ENCODE data around the gene USP47.
"Not testable (repeated sequence)": the region's sequence is repeated elsewhere in the genome, so short reads cannot be mapped to it uniquely, and the experiment has no call there.

The USP47 gene

DNA sequence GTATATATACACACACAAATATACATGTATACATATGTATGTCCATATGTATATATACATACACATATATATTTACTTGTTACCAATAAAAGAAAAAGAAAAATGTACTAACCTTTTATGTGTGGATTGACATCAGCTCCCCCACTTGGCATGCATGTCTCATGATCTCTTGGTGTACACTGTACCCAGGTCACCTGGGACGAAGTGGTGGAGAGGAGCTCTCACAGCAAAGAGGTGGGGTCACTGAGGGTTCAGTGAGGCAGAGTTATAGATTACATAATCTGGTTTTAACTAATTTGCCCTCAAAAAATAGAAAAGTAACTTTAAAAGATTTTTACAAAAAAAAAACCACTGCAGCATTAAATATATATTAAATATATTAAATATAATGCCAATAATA, 15.5 kb upstream of the USP47 start:
- DNase-seq = no peak

DNA sequence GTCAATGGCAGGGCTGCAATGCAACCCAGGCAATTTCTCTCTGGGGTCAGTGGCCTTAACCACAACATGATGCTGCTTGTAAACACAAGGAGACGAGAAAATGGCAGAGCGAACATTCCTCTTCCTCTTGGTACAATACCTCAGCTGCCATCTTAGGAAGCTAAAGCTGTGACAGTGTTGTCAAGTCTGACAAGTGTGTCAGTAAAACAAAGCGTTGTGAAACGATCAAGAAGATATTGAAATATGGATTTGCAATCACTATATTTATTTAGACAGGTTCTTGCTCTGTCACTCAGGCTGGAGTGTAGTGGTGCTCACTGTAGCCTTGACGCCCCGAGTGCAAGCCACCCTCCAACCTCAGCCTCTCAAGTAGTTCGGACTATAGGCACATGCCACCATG, 14.5 kb upstream of the USP47 start:
- DNase-seq = no peak

DNA sequence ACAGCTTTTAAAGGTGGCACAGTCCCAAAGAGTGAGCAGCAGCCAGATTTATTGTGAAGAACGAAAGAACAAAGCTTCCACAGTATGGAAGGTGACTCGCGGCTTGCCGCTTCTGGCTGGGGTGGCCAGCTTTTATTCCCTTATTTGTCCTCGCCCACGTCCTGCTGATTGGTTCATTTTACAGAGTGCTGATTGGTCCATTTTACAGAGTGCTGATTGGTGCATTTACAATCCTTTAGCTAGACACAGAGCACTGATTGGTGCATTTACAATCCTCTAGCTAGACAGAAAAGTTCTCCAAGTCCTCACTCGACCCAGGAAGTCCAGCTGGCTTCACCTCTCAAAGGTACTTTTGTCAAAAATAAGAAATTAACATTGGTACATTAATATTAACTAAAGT, 10.4 kb upstream of the USP47 start:
- not testable (repeated sequence) for DNase-seq

DNA sequence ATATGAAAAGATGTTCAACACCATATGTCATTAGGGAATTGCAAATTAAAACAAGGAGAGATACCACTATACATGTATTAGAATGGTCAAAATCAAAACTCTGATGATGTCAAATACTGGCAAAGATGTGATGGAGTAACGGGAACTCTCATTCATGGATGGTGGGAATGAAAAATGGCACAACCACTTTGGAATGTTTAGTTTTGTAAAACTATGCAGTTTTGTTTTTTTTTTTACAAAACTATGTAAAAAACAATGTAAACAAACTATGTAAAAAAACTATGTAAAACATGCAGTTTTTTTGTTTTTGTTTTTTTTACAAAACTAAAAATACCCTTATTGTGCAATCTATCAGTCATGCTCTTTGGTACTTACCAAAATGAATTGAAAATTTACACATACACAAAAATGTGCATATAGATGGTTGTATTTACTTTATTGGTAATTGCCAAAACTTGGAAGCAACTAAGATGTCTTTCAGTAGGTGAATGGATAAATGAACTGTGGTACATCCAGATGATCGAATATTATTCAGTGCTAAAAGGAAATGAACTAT, 5.0 kb upstream of the USP47 start:
- DNase-seq = no peak

DNA sequence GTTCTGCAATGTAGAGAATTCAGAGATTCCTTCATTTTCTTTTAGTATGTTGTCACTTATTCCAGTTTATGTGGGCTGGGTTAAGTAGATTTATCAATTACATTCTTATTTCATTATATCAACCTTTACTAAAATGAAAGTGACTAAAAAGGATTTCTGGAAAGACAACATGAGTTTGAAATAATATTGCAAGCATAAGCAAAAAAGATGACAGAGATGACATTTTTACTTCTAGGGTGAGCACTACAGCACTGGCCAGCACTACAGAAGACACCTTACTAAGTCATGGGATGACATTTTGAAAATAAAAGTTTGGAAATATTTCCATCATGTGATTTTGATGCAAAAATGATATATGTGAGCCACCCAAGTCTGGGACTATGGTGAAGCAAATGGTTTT, 2.1 kb upstream of the USP47 start:
- DNase-seq = no peak

DNA sequence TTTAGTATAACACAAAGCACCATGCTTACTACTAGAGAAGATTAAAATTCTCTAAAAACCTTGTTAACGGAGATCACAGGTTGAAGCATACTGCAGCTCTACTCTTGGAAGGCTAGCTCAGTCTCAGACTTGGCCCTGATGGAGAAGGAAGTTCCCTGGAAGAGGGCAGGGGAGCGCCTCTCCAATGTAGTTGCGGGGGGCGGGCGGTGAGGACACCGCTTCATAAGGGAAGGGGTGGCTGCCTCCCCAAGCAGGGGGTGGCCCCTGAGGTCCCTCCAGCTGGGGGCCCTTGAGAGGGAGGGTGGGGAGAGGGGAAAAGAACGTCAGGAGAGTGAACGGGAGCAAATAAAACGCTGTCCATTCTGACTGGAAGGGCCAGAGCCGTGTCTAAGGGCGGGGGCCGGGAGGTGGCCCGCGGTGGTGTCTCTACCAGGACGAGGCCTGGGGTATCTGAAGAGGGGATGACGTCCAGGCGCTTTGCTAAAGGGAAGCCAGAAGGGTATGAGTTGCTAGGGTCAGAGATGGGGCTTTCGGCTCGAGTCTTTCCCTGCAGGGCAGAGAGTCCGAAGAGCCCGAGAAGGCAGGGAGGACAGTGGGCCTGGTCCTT, 553 bp upstream of the USP47 start:
- DNase-seq = no peak

DNA sequence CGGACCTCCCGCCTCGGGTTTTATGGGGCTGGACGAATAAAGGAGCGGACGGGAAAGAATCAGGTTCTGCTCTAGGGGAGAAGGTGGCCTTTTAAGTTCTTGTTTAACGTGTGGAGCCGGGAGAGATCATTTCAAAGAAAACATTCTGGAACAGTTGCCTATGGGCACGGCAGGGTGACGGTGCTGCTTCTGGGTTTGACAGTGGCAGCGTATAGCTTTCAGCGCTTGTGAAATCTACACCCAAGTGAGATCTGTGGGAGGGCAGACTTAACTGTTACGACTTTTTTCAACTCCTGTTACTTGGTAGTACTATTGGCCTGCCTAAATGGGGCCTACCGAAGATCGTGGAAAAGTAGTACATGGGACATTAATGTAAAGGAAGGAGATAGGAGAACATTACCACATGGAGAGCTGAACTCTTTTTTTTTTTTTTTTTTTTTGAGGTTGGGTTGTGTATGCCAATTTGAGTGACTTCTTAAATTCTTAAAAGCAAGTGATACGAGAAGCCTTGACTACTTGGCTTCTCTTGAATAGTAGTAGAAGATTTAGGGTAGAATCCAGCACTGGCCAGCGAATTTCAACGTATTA, 743 bp downstream of the USP47 start:
- DNase-seq = no peak

DNA sequence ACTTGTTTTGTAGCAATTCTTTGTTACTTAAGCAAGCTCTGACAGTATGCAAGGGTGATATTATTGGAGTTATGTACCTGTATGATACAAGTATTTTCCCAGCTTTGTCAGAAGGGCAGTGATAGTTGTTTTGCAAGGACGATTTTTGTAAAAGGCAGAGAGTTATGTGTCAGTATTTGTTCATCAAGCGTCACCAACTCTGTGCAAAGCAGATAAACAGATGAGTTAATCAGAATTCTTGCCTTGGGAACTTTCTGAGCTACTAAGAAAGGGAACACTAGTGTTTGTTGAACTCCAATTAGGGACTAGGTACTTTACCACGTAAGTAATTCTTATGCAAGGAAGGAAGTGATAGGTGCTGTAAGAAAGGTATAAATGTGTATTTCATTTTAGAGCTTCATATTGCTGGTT, 1.4 kb downstream of the USP47 start:
- DNase-seq = peak; percentile 16

DNA sequence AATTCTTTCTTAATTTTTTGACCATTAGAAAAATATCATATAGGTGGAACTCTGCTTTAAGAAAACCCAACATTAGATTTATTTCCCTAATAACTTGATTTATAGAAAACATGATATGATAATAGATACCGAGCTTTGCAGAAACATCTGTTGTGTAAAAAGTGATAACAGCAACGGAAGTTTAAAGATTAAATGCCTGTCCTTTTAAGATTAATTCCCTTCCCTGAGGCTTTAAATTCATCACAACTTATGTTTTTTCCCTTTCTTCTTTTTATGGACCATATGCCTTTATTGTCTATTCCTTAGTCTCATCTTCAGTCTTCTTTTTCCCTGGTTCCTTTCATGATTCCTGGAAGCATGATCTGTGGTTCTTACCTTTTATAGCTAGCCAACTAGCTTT, 1.9 kb downstream of the USP47 start:
- no peak for DNase-seq

DNA sequence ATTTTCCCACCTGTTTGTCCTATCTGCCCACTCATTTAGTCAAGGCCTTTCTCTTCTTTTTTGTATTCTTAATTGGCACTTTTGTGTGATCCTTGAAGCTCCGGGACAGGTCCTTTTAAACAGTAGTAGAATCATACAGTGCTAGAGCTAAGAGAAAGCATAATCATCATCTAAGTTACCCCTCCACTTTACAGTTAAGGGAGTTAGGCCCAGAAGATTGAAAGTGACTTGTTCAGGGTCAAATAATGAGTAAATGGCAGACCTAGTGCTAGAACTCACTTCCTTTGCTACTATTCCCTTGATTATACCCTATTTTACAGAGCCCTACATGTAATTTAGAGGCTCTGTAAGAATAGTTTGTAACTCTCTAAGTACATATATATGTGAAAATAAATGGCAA, 2.5 kb downstream of the USP47 start:
- no peak for DNase-seq

DNA sequence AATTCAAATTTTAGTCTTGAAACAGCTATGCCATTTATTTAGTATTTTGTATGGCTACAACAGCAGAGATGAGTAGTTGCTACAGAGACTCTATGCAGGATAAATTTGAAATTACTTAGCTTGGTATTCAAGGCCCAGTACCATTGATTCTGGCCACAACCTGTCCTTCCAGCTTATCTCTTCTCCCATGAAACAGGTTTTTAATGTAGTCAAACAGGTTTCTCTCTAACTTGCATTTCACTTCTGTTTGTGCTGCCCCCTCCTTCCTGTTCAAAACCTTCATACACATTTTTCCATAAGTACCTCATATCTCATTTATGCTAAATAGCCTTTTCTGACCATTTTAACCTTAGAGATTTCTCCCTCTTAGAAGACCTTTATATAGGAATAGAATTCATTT, 3.3 kb downstream of the USP47 start:
- no peak for DNase-seq

DNA sequence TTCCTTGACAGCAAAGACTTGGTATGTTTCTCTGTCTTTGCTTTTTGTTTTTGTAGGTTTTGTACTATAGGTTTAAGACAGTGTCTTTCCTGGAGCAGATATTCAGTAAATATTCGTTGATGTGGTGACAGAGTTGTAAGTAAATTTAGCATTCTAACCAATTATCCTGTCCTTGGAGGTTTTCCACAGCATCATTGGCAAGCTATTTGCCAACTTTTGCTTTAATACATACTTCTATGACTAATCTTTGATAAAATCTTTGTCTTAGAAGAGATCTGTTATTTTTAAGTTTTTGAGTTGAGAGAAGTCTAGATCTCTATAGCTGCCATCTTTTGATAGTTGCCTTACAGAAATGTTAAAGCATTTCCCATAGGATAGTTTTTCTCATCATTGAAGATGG, 3.8 kb downstream of the USP47 start:
- DNase-seq = no peak

DNA sequence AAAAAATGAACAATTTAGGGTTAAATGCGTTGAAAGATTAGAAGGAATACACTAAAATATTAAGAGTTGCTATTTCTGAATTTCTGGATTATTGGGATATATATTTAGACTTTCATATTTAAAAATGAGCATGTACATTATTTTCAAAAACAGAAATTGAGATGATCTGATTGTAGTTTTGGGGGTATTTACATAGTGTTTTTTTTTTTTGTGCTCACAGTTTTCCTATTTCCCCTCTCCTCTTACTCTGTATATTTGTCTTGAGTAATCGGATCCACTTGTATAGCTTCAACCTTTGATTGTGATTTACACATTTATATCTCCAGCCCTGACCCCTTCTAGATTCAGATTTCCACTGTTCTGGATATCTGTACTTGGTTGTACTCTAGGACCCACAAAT, 5.3 kb downstream of the USP47 start:
- DNase-seq = no peak

DNA sequence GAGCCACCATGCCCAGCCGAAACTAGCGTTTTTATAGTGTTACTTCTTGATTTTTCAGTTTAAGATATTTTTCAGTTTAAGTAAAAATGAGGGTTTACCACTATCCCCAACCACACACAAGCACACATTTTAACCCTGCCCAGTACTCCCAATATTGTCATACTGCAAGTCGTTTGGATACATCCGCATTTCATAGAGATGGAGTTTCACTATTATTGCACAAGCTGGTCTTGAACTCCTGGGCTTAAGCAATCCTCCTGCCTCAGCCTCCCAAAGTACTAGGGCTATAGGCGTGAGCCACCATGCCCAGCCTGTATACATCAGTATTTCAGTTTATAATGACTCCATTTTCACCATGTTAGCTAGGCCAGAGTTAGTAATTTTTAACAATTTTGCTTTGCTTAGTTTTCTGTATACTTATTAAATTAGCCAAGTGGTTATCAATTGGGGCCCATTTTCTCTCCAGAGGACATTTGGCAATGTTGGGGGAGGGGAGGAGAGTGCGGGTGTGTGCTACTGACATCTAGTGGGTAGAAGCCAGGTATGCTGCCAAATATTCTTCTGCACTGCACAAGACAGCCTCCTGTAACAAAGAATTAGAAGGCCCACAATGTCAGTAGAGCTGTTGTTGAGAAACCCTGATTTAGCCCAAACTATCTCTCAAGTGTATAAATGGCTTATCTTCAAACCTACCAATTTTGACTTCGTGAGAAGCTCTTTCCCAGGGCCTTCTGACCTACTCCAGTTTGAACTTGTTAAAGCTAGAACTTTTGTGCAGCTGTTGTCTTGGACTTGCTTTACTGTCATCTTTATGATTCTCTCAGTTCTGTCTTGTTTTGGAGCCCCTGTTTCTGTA, 7.3 kb downstream of the USP47 start:
- DNase-seq = peak; percentile 55

DNA sequence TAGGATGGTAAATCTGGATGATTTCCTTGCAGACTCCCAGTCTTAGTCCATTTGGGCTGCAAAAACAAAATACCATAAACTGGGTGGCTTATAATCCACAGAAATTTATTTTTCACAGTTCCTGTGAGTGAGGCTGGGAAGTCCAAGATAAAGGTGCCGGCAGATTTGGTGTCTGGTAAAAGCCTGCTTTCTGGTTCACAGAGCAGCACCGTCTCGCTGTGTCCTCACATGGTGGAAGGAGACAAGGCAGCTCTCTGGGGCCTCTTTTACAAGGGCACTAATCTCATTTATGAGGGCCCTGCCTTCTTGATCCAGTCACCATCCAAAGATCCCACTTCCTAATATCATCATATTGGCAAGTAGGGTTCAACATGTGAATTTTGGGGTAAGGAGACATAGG, 8.9 kb downstream of the USP47 start:
- no peak for DNase-seq

DNA sequence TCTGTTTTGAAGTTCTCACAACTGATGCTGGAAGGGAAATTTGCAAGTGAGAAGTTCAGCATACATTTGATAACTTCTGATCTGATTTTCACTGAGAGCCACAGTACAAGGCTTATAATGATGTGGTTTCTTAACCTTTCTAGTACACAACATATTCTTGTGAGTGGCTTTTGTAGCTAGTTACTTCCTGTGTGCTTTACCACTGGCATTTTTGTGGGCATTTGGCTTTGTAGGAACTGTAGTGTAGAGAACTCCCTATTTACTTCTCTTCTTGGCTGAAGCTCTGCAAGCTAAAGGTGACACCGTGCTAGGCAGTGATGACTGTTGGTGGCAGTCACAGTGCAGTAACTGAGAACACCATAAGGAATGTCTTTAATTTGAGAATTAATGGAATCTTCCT, 14.9 kb downstream of the USP47 start:
- DNase-seq = no peak

DNA sequence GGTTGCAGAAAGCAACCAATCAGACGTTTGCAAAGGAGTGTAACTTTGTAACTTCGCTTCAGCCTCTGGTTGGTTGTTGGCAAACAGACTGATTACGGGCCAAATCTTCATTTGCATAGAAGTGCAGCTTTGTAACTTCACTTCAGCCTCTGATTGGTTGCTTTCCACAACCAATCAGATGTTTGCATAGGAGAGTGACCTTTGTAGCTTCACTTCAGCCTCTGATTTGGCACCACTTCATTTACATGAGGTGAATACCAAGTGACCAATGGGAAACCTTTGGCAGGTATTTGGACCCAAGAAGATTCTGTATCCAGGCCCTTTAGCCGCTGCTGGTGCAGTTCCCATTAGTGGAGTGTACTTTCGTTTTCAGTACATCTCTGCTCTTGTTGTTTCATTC, 16.0 kb downstream of the USP47 start:
- no peak for DNase-seq

DNA sequence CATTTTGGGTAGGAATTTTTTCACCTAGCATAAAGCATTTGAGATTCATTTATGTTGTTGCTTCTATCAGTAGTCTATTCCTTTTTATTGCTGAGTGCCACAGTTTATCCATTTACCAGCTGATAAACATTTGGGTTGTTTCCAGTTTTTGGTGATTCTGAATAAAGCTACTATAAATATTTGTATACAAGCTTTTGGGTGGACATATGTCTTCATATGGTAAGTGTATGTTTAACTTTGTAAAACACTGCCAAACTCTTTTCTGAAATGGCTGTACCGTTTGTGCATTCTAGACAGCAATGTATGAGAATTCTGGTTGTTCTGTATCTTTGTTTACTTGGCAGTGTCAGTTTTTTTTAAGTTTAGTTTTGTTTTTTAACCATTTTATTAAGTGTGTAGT, 16.9 kb downstream of the USP47 start:
- DNase-seq = no peak

DNA sequence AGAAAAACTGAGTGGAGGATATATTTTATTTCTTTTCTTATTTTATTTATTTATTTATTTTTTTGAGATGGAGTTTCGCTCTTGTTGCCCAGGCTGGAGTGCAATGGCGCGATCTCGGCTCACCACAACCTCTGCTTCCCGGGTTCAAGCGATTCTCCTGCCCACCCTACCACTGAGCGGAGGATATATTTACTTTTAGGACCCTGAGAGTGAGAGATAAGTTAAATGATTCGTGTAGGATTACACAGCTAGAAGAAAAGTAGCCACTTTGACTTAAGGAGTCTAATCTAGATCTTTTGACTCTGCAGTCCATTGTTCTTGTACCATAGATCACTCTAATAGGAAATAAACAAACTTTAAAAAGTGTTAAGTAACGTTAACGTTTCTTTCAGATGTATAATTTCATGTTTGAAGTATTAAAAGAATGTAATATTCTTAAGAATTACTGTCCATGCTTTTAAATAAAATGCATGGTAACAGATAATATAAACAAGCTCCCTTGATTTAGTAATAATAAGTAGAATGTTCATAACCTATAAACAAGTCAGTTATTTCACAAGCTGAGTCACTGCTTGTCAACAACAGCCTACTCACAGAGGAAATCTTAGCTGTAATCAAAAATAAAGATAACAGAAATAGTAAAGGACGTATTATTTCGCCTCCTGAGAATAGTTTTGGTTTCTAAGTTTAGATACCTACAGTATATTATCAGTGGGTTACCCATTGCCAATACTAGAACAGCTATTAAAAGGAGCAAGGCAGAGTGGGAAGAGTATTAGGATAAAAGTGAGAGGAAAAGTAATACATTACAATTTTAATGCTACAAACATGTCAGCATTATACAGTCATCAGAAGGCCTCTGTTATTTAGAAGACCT, 18.6 kb downstream of the USP47 start:
- DNase-seq = no peak

DNA sequence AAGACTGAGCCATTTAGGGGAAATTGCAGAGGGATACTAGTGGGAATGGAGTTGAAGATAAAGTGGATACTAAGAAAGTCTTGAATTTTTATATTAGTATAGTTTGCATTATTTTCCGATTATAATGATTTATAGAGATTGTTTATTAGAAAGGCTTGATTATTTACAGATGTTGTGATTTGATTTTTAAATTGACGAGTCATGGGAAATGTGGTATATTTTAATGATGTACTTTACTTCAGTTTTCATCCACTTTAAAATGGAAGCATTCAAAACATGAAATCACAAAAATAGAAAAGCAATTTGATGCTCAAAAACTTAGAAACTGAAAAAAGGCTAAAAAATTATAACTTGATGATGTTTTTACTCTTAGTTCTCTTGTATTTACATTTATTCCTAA, 21.2 kb downstream of the USP47 start:
- no peak for DNase-seq

DNA sequence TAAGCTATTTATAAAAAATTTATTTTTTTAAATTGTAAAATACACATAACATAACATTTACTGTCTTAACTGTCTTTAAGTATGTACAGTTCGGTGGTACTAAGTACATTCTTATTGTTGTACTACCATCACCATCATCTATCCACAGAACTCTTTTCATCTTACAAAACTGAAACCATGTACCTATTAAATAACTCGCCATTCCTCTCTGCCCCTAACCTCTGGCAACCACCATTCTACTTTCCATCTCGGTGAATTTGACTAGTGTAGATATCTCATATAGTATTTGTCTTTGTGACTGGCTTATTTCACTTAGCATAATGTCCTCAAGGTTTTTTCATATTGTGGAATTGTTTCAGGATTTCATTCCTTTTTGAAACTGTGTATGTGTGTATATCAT, 22.6 kb downstream of the USP47 start:
- DNase-seq = no peak

DNA sequence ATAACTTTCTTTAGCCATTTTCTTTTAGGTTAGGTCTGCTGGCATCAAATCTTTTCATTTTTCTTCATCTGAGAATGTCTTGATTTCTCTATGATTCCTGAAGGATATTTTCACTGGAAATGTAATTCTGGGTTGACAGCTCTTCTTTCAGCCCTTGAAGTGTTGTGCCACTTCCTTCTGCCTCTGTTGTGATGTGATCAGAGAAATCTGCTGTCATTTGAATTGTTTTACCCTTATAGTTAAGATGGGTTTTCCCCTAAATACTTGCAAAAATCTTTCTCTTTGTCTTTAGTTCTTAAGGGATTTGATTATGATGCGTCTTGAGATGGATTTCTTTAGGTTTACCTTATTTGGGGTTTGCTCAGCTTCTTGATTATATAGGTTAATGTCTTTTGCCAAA, 23.0 kb downstream of the USP47 start:
- no peak for DNase-seq

DNA sequence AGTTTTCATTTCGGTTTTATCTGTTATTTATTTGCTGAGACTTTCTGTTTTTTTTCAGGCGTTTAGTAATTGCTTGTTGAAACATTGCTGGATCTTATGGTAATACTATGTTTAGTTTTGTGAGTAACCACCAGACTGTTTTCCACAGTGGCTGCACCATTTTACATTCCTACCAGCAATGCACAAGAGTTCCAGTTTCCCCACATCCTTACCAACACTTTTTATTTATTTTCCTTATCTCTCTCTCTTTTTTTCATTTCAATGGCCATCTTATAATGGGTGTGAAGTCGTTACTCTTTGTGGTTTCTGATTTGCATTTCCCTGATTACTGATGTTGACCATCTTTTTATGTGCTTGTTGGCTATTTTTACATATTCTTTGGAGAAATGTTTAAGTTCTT, 23.7 kb downstream of the USP47 start:
- DNase-seq = no peak

Measured in retina (tissue), 1 donor.